ENCODE data around the gene CEACAM19. TPM values are rescaled to one million over a fixed set of nuclear protein-coding genes. Genes with fewer than 3 reads are reported as not detected.

CEACAM19 gene
- total RNA-seq, 4 donors from 2014 or later: 1.0 to 16.1 (median 1.3) TPM

DNA sequence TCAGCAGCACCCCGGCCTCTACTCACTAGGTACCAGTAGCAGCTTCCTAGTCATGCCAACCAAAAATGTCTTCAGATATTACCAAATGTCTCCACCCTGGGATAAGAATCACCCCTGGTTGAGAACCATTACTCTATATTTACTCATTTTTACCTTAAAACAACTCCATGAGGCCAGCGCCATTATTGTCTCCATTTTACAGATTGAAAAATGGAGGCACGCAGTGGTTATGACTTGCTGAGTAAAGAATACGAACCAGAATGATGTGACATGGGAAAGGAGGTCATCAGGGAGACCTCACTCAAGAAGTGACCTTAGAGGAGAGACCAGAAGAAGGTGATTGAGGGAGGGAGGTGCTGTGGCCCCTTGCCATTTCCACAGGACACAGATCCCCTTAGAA is 2.2 kb downstream of the CEACAM19 start:
- no peaks in the 10 kb centered on the region for H3K4me1 ChIP-seq
- H3K4me3 ChIP-seq: no peak overlapping the region
- no peak overlapping the region for H3K27ac ChIP-seq
- intact Hi-C loops (cut with DNase I; ENCODE audit: low total_unique reads): no loop called here
- DNase-seq: no peak
- no peaks in the 10 kb centered on the region for H3K27me3 ChIP-seq
- TF ChIP-seq POLR2A (IDR thresholded peaks at IDR 0.05): no peak
- TF ChIP-seq, protein P1, sequence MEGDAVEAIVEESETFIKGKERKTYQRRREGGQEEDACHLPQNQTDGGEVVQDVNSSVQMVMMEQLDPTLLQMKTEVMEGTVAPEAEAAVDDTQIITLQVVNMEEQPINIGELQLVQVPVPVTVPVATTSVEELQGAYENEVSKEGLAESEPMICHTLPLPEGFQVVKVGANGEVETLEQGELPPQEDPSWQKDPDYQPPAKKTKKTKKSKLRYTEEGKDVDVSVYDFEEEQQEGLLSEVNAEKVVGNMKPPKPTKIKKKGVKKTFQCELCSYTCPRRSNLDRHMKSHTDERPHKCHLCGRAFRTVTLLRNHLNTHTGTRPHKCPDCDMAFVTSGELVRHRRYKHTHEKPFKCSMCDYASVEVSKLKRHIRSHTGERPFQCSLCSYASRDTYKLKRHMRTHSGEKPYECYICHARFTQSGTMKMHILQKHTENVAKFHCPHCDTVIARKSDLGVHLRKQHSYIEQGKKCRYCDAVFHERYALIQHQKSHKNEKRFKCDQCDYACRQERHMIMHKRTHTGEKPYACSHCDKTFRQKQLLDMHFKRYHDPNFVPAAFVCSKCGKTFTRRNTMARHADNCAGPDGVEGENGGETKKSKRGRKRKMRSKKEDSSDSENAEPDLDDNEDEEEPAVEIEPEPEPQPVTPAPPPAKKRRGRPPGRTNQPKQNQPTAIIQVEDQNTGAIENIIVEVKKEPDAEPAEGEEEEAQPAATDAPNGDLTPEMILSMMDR (IDR thresholded peaks at IDR 0.05): no peak
- no peaks in the 10 kb centered on the region for H3K36me3 ChIP-seq
- no peaks in the 10 kb centered on the region for H3K9me3 ChIP-seq

DNA sequence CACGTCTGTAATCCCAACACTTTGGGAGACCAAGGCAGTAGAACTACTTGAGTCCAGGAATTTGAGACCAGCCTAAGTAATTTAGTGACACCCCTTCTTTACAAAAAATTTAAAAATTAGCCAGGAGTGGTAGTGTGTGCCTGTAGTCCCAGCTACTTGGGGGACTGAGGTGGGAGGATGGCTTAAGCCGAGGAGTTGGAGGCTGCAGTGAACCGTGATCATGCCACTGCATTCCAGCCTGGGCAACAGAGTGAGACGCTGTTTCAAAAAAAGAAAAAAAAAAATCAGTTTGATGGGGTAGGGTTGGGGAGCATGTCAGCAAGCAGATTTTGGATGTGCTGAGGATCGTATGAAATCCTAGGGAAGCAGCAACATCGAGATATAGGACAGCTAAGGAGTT is 4.2 kb downstream of the CEACAM19 start:
- intact Hi-C loops (cut with DNase I; ENCODE audit: low total_unique reads): no loop called here
- no peaks in the 10 kb centered on the region for H3K4me1 ChIP-seq
- no peaks in the 10 kb centered on the region for H3K36me3 ChIP-seq
- no peaks in the 10 kb centered on the region for H3K9me3 ChIP-seq
- TF ChIP-seq POLR2A (IDR thresholded peaks at IDR 0.05): no peak
- TF ChIP-seq, protein P1 (IDR thresholded peaks at IDR 0.05): no peak
- no peak for DNase-seq
- no peak overlapping the region for H3K27ac ChIP-seq
- no peak overlapping the region for H3K4me3 ChIP-seq
- H3K27me3 ChIP-seq: no peaks in the 10 kb centered on the region

DNA sequence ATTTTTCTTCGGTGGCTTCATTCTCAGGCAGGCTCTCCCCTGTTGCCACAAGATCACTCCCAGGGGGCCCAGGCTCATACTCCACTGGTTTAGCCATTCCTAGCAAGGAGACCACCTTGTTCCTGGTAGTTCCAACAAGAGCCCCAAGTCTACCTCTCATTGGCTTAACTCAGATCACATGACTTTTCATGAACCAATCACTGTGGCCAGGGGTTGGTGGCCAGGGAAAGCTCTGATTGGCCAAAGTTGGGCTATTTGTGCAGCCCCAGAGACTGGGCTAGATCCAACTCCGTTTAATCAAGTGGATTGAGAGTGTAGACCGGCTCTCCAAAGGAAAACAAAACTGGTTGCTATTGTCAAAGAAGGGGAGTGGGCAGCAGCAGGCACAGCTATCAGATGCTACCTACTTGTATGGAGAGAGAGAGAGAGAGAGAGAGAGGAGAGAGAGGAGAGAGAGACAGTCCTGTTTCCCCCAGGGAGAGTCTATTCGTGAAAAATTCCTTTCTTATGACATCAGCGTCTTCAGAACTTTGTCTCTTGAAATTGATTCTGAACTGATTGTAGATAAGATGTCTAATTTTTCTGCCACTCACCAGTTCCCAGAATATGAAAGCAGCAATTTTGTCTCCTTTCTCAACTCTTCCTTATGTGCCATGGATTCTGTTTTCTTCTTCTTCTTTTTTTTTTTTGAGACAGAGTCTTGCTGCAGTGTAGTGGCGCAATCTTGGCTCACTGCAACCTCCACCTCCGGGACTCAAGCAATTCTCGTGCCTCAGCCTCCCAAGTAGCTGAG is 5.9 kb downstream of the CEACAM19 start:
- Histone ChIP-seq H3K4me3 (no peak overlapping the region), H3K27me3 (no peaks in the 10 kb centered on the region), H3K36me3 (no peaks in the 10 kb centered on the region), H3K9me3 (no peaks in the 10 kb centered on the region), H3K4me1 (no peaks in the 10 kb centered on the region), H3K27ac (no peak overlapping the region)
- no peak for DNase-seq
- no peak for TF ChIP-seq POLR2A (IDR thresholded peaks at IDR 0.05)
- TF ChIP-seq, protein P1 (IDR thresholded peaks at IDR 0.05): no peak
- intact Hi-C loops (cut with DNase I; ENCODE audit: low total_unique reads): no loop called here

DNA sequence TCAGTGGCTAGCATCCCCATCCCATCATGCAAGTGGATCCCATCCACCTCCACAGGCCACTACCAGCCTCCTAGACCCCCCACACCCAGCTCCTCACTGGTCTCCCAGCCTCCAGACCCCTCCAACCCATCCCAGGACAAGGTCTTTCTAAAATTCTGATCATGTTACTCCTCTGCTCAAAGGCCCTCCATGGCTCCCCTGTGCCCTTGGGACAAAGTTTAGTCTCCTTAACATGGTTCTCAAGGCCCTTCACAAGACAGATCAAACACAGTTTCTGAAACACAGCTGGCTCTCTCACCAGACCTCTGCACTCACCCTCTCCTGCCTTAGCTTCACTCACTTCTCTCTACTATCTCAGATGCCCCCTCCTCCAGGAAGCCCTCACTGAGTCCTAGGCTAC is 9.3 kb downstream of the CEACAM19 start:
- intact Hi-C loops (cut with DNase I; ENCODE audit: low total_unique reads): no loop called here
- Histone ChIP-seq H3K36me3 (no peaks in the 10 kb centered on the region), H3K27me3 (no peaks in the 10 kb centered on the region), H3K4me1 (no peaks in the 10 kb centered on the region), H3K27ac (no peak overlapping the region), H3K4me3 (no peak overlapping the region), H3K9me3 (no peaks in the 10 kb centered on the region)
- no peak for TF ChIP-seq POLR2A (IDR thresholded peaks at IDR 0.05)
- TF ChIP-seq, protein P1 (IDR thresholded peaks at IDR 0.05): no peak
- DNase-seq: no peak

DNA sequence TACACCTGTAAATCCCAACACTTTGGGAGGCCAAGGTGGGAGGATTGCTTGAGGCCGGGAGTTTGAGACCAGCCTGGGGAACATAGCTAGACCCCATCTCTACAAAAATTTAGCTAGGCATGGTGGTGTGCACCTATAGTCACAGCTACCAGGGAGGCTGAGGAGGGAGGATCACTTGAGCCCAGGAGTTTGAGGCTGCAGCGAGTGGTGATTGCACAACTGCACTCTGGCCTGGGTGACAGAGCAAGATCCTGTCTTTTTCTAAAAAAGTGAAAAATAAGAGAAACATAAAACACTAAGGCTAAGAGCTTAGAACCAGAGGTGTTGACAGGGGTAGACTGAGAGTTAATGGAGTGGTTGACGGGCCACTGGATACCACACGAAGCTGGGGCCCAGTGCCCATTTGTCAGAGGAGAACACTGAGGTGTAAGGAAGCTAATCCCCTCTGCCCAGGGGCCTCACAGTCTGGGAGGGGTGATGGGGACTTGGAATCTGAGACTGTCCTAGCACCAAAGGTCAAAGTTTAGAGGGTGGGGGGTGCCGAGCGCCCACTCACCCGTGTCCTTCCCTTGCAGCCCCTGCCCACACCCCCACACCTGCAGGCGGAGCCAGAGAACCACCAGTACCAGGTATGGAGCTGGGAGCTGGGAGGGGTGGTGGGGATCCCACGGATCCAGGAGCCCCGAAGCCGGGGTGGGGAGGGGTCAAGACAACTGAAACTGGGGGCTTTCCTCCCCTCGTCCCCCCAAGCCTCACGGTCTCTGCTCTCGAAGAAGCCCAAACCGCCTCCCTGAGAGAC is 10.9 kb downstream of the CEACAM19 start:
- H3K4me1 ChIP-seq: no peaks in the 10 kb centered on the region
- H3K27ac ChIP-seq: no peak overlapping the region
- H3K9me3 ChIP-seq: no peaks in the 10 kb centered on the region
- no peak for TF ChIP-seq POLR2A (IDR thresholded peaks at IDR 0.05)
- TF ChIP-seq, protein P1 (IDR thresholded peaks at IDR 0.05): no peak
- DNase-seq: no peak
- no peaks in the 10 kb centered on the region for H3K27me3 ChIP-seq
- intact Hi-C loops (cut with DNase I; ENCODE audit: low total_unique reads): no loop called here
- H3K36me3 ChIP-seq: no peaks in the 10 kb centered on the region
- no peak overlapping the region for H3K4me3 ChIP-seq

Measured in uterus (tissue), 4 donors.